ENCODE measurements around the gene KCP.

DNA sequence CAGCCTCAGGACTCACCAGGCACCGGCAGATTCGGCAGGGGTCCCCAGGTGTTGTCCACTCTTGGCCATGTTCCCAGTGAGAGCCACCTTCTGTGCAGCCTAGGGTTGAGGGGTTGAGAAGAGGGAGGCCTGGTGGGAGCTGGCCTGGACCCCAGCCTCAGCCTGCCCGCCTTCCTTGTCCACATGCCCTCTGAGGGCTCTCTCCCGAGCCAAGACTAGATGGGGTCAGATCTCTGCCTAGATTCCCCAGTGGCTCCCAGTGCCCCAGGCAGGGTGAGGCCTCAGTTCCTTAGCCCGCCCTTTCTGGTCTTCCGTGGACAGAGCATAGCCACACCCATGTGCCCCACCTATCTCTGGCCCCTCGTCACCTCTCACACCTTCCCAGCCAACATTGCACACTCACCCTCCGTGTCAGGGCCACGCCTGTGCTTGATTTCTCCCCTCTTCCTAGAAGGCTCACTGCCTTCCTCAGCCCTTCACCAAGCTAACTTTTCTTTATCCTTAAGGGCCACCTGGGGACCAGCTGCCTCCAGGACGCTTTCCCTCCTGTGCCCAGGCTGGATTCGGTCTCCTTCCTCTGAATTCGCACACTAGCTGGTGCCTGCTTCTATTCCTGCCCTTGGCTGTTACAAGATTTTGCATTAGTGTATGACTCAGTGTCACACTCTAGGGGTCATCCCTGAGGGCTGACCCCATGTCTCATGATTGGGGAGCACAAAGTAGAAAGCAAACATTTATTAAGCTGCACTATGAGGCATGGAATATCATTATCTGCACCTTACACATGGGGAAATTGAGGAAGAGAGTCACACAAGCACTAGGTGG is 7.5 kb downstream of the KCP start:
- TF ChIP-seq CTCF (IDR thresholded peaks at IDR 0.05) (no peak), RXRA (IDR thresholded peaks at IDR 0.05; ENCODE audit: borderline replicate concordance, low read depth) (no peak), RFX5 (IDR thresholded peaks at IDR 0.05; ENCODE audit: low read length) (no peak)

Measured in SK-N-SH (cell line).